Stimulated activated CD4-positive, alpha-beta T cell treated with anti-CD3 and anti-CD28 coated beads, TNF-alpha, amount 100 ng/mL, for 48 hours (primary cell): ENCODE data around the gene PDK2.

Experiments used
- DNase-seq, 3 donors: peaks; one replicate each; pipeline ENCODE4 v3.0.0-alpha.2; 2020; ENCODE audit warnings: low read depth in 3 of 3

The PDK2 gene

DNA sequence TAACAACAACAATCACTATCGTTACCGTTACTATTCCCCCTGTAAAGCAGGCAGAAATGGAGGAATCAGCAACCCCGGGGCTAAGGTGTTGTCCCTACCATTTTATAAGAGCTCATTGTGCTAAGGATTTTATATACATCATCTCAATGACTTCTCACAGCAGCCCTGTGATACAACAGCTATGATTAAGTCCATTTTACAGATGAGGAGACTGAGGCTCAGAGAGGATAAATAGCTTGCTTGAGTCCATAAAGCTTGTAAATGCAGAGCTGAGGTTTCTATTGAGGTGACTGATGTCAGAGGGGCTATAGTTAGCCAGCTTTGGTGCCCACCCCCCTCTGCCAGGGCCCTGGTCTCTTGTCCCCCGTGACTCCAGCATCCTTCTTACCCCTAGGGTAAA lies 16.7 kb upstream of the PDK2 start:
- DNase-seq: no peak

- DNase-seq: no peak
Measured at GRCh38 chr17:50079334-50080095, 15.6 kb upstream of the PDK2 start.

DNA sequence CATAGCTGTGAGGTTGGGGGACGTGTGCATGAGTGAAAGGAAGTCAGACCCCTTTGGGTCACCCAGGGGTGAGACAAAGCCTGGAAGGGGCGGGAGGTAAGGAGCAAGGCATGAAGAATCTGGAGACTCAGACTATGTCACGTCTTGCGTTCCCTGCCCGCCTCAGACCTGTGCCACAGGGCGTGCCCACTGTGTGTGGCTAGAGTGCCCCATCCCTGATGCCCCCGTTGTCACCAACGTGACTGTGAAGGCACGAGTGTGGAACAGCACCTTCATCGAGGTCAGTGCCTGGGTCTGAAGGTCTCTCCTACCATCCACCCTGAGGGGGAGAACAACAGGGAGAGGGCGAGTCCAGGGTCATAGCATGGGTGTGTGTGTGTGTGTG lies 15.1 kb upstream of the PDK2 start:
- DNase-seq: no peak

DNA sequence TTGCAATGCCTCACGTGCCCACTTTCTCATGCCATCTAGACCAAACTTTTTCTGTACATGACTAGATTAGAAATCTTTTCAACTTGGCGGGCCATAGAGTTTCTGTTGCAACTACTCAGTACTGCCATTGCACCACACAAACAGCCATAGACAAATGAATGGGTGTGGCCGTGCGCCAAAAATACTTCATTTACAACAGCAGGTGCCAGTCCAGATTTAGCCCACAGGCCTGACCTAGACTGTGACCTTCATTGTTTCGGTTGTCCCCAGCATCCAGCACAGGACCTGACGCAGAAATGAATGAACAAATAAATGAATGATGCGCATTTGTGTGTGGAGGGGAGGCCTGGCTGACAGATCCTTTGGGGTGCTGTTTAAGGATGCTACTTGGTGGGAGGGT lies 14.3 kb upstream of the PDK2 start:
- no peak for DNase-seq

- no peak for DNase-seq
Measured at GRCh38 chr17:50081757-50082156, 13.4 kb upstream of the PDK2 start.

DNA sequence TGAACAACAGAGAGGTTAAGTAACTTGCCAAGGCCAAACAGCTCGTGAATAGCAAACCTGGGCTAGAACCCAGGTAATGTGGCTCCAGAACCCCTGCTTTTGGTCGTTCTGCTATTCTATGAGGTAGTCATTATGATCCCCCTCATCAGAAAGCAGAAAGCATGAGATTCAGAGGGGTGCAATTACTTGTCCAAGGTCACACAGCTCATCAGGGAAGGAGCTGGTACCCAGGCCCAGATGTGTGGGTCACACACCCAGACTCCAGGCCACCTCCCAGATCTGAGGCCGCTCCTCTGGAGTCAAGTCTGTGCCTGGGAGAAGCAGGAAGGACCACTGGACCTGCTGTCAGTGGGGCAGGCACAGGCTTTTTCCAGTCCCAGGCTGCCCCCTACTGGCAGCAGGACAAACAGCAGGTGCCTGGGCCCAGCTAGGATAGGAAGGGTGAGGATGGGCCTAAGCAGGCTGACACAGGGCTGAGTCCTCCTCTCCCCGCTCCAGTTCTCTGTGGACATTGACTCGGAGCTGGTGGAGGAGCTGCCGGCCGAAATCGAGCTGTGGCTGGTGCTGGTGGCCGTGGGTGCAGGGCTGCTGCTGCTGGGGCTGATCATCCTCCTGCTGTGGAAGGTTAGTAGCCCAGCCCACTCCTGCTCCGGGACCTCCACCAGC lies 7.8 kb upstream of the PDK2 start:
- DNase-seq: peak; percentile 56 to 66 (median 63)

DNA sequence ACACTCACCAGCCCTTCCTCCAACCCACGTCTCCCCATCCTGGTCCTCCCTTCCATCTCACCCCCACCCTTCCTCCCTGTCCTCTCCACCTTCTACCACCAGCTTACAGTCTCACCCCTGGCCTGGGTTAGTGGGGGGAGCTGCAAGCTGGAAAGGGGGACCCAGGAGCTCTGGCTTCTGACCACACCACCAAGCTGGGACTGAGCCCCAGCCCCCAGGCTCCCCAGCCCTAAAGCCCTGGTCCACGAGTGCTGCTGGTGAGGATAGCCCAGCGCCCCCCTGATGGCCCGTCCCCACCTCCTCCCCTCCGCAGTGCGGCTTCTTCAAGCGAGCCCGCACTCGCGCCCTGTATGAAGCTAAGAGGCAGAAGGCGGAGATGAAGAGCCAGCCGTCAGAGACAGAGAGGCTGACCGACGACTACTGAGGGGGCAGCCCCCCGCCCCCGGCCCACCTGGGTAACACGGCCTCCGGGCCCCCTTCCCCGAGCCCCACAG lies 7.2 kb upstream of the PDK2 start:
- no peak for DNase-seq

DNA sequence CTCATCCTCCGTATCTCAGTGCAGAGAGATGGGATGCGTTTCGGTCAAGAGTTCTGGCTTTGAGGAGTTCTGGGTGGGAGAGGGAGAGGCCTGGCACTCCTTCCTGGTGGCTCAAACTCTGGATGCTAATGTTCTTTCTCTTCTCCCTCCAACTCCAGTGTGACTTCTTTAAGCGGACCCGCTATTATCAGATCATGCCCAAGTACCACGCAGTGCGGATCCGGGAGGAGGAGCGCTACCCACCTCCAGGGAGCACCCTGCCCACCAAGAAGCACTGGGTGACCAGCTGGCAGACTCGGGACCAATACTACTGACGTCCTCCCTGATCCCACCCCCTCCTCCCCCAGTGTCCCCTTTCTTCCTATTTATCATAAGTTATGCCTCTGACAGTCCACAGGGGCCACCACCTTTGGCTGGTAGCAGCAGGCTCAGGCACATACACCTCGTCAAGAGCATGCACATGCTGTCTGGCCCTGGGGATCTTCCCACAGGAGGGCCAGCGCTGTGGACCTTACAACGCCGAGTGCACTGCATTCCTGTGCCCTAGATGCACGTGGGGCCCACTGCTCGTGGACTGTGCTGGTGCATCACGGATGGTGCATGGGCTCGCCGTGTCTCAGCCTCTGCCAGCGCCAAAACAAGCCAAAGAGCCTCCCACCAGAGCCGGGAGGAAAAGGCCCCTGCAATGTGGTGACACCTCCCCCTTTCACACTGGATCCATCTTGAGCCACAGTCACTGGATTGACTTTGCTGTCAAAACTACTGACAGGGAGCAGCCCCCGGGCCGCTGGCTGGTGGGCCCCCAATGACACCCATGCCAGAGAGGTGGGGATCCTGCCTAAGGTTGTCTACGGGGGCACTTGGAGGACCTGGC lies 6.0 kb upstream of the PDK2 start:
- no peak for DNase-seq

GRCh38 chr17:50090071-50090470 lies 5.1 kb upstream of the PDK2 start:
- no peak for DNase-seq

DNA sequence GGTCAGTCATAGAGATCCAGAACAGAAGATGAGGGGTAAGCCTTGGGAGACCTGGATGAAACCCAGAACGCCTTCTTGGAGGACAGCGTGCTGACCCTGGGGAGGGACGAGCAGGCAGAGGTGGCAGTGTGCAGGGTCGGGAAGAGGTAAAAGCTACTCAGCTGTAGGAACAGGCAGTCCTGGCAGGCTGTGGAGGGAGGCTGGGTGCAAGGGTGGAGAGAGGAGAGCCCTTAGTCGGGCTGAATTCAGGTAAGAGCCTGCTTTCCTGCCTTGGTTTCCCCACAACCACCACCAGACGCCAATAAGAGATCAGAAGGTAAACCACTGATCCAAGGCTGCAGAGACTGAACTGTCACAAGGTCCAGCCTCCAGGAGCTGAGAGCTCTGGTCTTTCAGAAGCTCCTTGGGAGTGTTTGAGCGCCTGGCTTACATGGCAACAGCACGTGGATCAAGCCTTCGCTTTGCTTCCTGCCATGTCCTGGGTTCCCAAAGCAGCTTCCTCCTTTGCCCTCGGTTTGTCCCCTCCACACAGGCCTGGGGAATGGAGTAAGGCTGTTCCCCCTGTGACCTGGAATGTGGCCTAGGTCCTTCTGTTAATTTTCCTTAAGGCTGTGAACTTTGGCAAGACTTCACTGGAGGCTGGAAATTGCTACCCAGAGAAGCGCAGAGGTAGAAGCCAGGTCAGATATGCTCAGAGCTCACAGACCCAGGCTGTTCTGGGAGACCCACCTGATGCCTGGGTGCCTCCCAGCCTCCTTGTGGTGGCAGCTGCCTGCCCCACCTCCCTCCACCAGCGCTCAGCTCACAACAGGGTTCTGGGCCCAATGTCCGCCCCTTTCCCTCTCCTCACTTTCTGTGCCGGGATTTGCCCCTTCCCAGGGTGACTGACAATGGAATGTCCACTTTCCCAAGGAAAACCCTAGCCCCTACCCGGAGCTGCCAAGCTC lies 3.9 kb upstream of the PDK2 start:
- DNase-seq: no peak

GRCh38 chr17:50091918-50092285 lies 3.2 kb upstream of the PDK2 start:
- DNase-seq: no peak

DNA sequence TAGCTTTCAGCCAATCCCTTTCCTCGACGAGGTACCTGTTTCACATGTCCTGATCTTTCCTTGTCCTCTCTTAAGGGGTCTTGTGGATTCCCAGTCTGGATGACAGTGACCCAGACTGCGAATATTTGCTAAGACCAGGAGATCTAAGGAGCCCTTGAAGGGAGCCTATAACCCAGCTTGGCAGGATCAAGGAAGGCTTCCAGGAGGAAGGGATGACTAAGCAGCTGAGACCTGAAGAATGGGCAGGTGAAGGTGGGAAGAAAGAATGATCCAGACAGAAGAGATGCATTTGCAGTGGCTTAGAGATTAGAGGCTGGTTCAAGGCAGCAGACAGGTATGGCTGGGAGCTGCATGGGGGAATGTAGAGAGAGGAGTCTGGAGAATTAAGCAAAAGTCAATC lies 1.9 kb upstream of the PDK2 start:
- DNase-seq: no peak

GRCh38 chr17:50093807-50094206 lies 1.3 kb upstream of the PDK2 start:
- no peak for DNase-seq

GRCh38 chr17:50094243-50094752 lies 853 bp upstream of the PDK2 start:
- peak; percentile 75 to 89 (median 88) for DNase-seq

DNA sequence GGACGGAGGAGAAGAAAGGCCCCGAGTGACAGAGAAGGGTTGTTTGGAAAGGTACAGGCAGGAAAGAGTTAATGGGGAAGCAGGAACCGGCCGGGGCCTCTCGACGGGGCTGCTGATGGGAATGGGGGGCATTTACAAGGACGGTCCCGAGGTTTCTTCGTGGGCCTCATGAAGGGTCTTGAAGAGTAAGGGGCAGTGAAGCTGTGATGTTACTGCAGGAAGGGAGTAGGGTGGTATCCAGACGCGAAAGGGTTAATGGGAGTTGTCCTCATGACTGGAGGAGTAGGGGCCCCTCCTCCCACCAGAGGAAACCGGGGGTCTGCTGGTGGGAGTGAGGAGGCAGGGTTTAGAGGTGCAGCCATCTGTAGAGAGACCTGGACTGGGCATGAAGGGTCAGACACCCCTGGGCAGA lies 481 bp downstream of the PDK2 start:
- DNase-seq: no peak

DNA sequence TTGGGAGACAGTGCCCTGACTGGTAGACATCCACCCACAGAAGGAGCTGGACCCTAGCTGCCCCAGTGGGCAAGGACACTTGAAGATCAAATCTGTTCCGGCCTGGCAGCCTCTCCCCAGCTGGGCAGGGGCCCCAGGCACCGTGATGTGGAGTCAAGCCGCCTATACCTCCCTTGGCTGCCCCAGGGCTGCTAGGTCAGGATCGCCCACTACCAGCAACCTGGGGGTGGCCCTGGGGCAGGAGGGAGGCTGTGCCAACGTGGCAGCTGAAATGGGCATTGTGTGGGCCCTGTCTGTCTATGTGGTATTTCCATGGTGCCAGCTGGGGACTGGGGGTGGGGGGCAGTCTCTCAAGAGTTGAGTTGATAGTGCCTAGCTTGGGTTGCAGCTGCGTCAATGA lies 941 bp downstream of the PDK2 start:
- no peak for DNase-seq

DNA sequence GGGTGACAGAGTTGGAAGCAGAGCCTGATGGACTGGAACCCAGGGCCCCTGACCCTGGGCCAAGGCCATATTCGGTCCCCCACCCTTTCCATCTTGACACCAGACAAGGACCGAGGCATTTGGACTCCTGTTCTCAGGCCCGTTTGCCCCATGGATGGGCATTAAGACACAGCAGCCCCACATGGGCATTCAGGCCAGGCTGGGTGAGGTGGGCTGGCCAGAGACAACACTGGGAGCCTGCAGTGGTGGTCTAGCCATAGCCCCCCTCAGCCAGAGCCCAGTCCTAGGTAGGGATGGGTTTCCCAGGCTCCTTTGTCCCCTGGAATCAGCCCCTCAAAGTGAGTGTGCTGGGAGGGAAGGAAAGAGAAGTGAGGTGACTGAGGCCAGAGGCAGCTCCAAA lies 1.6 kb downstream of the PDK2 start:
- DNase-seq: no peak

DNA sequence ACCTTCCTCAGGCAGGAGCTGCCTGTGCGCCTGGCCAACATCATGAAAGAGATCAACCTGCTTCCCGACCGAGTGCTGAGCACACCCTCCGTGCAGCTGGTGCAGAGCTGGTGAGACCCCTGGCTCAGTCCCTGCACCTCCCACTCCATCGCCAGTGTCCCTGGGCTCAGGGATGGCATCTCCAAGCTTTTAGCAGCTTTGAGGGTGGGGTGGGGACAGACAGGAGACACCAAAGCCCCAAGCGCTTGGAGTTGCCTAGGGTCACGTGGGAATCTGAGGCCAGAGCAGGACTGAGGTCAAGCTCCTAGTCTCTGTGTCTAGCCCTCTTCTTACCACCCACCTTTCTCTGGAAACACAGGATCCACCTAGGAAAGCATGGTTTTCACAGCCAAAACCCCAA lies 2.3 kb downstream of the PDK2 start:
- DNase-seq: no peak

DNA sequence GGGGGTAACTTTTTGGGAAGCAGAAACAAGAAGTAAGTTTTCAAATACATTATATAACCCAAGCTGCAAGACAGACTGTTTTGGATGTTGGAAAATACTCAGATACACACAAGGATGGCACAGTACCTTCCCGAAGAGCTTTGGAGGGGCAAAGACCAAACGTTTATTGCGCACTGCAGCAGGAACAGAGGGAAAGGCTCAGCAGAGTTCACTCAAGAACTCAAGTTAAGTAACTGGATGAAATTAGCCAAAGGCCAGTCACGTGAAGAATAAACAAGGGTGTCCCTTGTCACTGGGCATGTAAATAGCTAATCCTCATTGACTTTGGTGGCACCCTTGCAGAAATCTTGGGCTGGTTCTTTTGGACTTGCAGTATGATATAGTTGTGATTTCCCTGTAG lies 2.8 kb downstream of the PDK2 start:
- no peak for DNase-seq

- no peak for DNase-seq
Measured at GRCh38 chr17:50098583-50098982, 3.4 kb downstream of the PDK2 start.

GRCh38 chr17:50099003-50099402 lies 3.9 kb downstream of the PDK2 start:
- no peak for DNase-seq
